Stimulated activated CD4-positive, alpha-beta T cell treated with anti-CD3 and anti-CD28 coated beads, Interleukin-4, amount 100 ng/mL, for 48 hours (primary cell): Measurements from ENCODE around the gene SLC30A7.
"Not testable (repeated sequence)": the region's sequence is repeated elsewhere in the genome, so short reads cannot be mapped to it uniquely, and the experiment has no call there.

ENCODE experiments used
- DNase-seq, 2 donors: peaks; one replicate each; pipeline ENCODE4 v3.0.0-alpha.2; 2020; ENCODE audit warnings: low read depth in 2 of 2

Gene SLC30A7

GRCh38 chr1:100941098-100941527 lies 45.2 kb downstream of the SLC30A7 start:
- peak; percentile 26 to 33 for DNase-seq

DNA sequence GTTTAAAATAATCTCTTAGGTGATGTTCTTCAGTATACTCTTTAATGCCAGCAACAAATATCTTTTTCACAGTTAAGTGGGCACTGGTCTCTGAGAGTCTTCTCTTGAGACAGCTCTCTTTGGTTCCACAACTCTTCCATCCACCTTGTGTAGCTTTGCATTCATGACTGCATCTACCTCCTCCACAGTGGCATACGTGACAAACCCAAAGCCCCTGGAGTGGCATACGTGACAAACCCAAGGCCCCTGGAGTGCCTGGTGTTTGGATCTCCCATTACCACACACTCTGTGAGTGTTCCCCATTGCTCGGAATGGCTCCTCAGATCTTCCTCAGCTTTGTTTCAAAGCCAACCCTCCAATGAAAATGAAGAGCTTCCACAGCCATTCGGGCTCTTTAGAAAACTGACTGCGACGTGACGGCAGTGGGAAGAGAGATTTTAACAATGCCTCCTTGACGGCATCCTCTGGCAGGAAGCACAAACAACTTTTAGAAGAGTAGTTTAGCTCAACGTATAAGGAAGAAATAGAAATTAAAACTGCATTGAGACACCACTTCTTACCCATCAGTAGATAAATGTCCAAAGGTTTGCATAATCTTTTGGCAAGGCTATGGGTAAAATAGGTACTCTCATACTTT lies 45.8 kb downstream of the SLC30A7 start:
- DNase-seq = no peak

GRCh38 chr1:100942304-100943046 lies 46.6 kb downstream of the SLC30A7 start:
- DNase-seq = no peak

DNA sequence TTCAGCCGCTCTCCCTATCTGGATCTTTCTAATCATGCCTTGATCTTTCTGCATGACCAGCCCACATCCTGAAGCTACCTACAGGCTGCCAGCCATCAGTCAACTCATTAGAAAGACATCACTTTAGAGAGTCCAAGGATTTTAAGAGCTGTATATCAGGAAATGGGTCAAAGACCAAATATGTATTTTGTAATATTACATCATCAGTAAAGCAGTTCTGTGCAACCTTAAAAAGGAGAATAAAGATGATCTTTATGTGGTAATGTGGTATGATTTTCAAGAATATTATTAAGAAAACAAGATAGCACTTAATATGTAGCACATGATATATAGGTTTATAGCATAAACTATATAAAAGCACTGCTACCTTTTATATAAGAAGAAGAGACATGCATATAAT lies 47.6 kb downstream of the SLC30A7 start:
- no peak for DNase-seq

GRCh38 chr1:100946064-100946463 lies 50.2 kb downstream of the SLC30A7 start:
- DNase-seq = not testable (repeated sequence)

DNA sequence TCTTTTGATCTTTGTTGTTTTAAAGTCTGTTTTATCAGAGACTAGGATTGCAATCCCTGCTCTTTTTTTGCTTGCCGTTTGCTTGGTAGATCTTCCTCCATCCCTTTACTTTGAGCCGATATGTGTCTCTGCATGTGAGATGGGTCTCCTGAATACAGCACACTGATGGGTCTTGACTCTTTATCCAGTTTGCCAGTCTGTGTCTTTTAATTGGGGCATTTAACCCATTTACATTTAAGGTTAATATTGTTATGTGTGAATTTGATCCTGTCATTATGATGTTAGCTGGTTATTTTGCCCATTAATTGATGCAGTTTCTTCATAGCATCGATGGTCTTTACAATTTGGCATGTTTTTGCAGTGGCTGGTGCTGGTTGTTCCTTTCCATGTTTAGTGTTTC lies 51.9 kb downstream of the SLC30A7 start:
- DNase-seq = not testable (repeated sequence)

- not testable (repeated sequence) for DNase-seq
Observed at GRCh38 chr1:100948721-100949405, 53.0 kb downstream of the SLC30A7 start.

GRCh38 chr1:100949515-100950158 lies 53.7 kb downstream of the SLC30A7 start:
- DNase-seq = peak in 1 of 2 donors; percentile 16

DNA sequence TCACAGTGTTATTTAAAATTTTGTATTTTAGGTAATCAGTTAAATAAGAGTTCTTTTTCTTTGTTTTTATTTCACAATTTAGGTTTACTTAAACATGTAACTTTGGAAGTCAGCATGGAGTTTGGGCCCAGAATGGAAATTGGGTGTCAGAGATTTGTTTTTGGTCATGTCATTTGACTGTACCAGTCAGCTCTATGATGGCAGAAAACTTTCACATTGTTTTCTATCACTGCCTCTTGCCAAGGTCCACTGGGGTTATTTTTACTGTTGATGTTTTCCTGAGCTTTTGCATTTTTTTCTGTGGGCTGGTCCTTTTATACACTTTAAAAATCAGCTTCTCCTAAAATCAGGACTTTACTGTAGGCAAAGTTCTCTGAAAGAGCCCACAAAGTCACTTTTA lies 54.4 kb downstream of the SLC30A7 start:
- no peak for DNase-seq

DNA sequence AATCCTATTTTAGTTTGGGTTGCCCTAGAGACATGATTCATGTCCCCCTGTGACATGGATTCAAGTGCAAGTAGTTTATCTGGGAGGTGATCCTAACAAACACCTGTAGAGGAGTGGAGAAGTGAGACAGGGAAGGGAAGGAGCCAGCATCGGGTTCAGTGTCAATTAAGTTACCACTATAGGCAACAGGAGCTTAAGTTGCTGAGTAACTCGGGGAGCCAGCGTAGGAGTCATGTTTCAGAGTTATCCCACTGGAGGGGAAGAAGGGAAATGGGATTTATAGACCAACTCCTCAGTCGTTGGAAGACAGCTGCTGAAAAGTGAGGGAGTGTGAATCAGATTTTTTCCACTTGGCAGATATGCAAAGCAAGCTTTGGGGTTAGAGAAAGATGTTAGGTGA lies 54.9 kb downstream of the SLC30A7 start:
- DNase-seq = no peak

- DNase-seq = no peak
Observed at GRCh38 chr1:100952104-100952745, 56.3 kb downstream of the SLC30A7 start.

- not testable (repeated sequence) for DNase-seq
Observed at GRCh38 chr1:100952970-100953369, 57.1 kb downstream of the SLC30A7 start.

GRCh38 chr1:100953960-100954730 lies 58.3 kb downstream of the SLC30A7 start:
- DNase-seq = no peak

GRCh38 chr1:100955322-100955721 lies 59.4 kb downstream of the SLC30A7 start:
- no peak for DNase-seq

DNA sequence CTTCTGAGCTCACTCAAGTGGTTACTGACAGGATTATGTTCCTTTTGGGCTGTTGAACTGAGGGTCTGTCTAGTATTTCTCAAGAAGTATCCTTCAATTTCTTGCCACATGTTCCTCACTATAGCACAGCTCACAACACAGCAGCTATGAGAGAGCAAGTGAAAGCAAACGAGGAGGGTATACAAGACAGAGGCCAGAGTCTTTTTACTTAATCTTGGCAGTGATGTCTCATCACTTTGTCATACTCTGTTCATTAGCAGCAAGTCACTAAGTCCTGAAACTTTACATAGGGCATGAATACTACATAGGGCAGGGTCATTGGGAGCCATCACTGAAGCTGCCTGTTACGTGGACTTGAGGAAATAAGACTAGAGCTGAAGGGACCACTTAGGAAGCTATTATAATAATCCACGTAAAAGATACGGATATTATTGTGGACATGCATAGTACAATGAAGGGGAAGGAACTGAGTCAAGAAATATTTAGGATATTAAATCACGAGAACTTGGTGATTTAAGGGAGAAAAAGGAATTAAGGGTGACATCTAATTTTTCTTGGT lies 63.7 kb downstream of the SLC30A7 start:
- no peak for DNase-seq

- DNase-seq = no peak
Observed at GRCh38 chr1:100960098-100960497, 64.2 kb downstream of the SLC30A7 start.

DNA sequence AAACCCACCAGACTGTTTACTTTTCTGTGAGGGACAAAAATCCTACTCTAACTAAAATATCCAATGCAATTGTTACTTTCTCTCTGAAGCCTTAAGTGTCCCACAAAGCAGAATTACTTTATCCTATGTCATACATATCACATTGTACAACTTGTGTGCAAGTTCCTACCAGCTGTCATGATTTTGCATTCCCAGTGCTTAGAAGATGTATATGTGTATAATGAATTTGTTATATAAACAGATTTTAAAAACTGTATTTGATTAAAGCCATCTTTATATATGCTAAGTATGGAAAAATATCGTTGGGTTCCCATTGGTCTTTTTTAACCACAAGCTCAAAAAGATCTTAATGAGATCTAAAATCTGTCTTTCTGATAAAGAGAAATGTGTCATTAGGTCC lies 72.7 kb downstream of the SLC30A7 start:
- DNase-seq = no peak

DNA sequence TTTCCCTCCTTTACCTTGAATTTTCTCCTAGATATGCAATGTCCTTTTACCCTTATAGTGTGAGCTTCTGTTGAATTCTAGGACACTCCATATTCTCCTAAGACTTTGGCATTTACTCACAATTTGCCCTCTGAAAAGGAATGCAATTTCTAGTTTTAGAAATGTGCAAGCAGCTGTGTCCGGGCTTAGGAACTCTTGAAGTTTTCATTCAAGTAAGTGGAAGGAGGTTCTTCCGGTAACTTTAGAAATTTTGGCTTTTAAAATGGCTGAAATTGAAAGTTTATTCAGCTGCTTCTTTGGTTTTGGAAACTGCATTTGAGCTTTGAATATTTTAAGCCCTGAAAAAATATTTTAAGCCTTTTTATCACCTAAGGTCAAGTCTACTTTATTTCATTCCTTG lies 73.4 kb downstream of the SLC30A7 start:
- DNase-seq = no peak

GRCh38 chr1:100971021-100971420 lies 75.1 kb downstream of the SLC30A7 start:
- DNase-seq = no peak

GRCh38 chr1:100972185-100972584 lies 76.3 kb downstream of the SLC30A7 start:
- no peak for DNase-seq

DNA sequence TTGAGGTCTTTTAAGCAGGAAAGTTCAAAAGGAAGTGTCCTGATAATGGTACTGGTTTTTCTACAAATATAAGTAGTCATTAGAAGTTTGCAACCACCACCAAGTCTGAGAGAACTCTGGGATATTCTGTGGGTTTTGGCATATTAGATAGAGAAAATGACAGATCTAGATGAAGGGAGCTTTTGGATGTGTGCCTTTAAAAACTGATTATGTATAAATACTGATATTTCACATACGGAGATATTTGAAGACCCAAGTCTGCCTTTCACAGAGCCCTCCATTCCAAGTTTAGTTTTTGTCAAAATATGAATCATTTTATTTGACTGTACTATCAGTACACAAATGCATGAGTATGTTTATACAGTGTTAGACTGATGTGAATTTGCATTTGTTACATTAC lies 81.0 kb downstream of the SLC30A7 start:
- DNase-seq = no peak
